ENCODE results near the gene TMC1. TPM values are rescaled to one million over a fixed set of nuclear protein-coding genes. Genes with fewer than 3 reads are reported as not detected.

Gene TMC1
- total and polyA plus RNA-seq, 10 of the 15 experiments (the other 5 are each of a cell fraction or from before 2014, with no cell fraction given) = 0.06 to 0.94 (median 0.40) TPM; not detected in 1

DNA sequence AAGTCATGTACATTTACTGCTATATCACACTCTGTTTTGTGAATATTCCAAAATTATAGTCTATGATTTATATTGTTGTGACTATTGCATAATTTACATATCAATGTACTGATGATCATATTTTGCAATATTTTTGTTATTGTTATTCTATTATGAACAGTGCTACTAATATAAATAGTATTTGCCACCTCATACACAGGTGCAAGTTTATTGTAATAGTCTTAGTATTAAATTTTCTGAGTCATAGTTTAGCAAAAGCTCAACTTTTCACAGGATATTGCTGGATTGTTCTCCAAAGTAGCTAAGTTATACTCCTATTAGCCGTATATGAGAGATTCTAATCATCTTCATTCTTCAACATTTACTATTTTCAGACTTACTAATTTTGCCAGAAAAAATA, 124.7 kb downstream of the TMC1 start:
- in situ Hi-C loops (cut with MboI) = no loop called here
- Histone ChIP-seq H3K27ac (ENCODE audit: control insufficient read depth, insufficient read depth) (no peak overlapping the region), H3K9me3 (replicated peaks; ENCODE audit: control insufficient read depth, insufficient read depth, low read length) (no peaks in the 10 kb centered on the region), H3K4me3 (no peak overlapping the region), H3K4me2 (ENCODE audit: control insufficient read depth, insufficient read depth) (no peak overlapping the region), H3K79me2 (ENCODE audit: control insufficient read depth, insufficient read depth, low read length) (no peaks in the 10 kb centered on the region), H2AFZ (ENCODE audit: control insufficient read depth, low read depth, low read length) (no peak overlapping the region), H3K27me3 (replicated peaks in 1 of 2; ENCODE audit: control insufficient read depth in 2 of 2, insufficient read depth in 2 of 2, low read length in 1 of 2) (no peaks in the 10 kb centered on the region), H4K20me1 (ENCODE audit: control insufficient read depth, insufficient read depth) (no peaks in the 10 kb centered on the region), H3K9ac (ENCODE audit: control insufficient read depth, insufficient read depth, low read length) (no peak overlapping the region), H3K36me3 (ENCODE audit: control insufficient read depth in 2 of 2, insufficient read depth in 2 of 2, low read length in 1 of 2) (no peaks in the 10 kb centered on the region), H3K4me1 (ENCODE audit: control insufficient read depth, insufficient read depth, low read length) (no peaks in the 10 kb centered on the region)
- no peak for ATAC-seq
- ChIA-PET RAD21 (ENCODE audit: unreplicated experiment) (no interaction called here), SMC1A (ENCODE audit: uncharacterized antibody, unreplicated experiment) (interaction anchor here (0.8 to 1.3 kb wide), 3 partner anchors 10 to 363 kb away, joined by 3 to 4 read pairs (median 4); no protein-coding TSS in a partner anchor), POLR2A (no interaction called here), CTCF (no interaction called here)
- WGBS (ENCODE audit: insufficient coverage, insufficient replicate concordance, low lambda C conversion rate, missing lambda C conversion rate) = 0% methylated on average over 1 of the region's 1 CpG
- TF ChIP-seq CREM (IDR thresholded peaks at IDR 0.05; ENCODE audit: low read depth) = no peak
- no peak for TF ChIP-seq RBBP5 (conservative IDR thresholded peaks at IDR 0.05)
- TF ChIP-seq STAT1 (conservative IDR thresholded peaks at IDR 0.05) = no peak
- no peak for TF ChIP-seq SIX5 (IDR thresholded peaks at IDR 0.05; ENCODE audit: low read depth, low read length, severe bottlenecking)
- no peak for TF ChIP-seq RUNX3 (IDR thresholded peaks at IDR 0.05; ENCODE audit: low read length)
- no peak for TF ChIP-seq ZZZ3 (IDR thresholded peaks at IDR 0.05; ENCODE audit: control insufficient read depth, insufficient read length, low read depth)
- TF ChIP-seq ASH2L (IDR thresholded peaks at IDR 0.05; ENCODE audit: borderline replicate concordance, low read depth) = no peak
- TF ChIP-seq TAF1 (IDR thresholded peaks at IDR 0.05; ENCODE audit: borderline replicate concordance, low read depth, low read length) = no peak
- no peak for TF ChIP-seq TCF3 (IDR thresholded peaks at IDR 0.05; ENCODE audit: borderline replicate concordance, insufficient read depth, low read depth, low read length)
- no peak for TF ChIP-seq ZNF217 (IDR thresholded peaks at IDR 0.05)
- no peak for TF ChIP-seq ZSCAN29 (IDR thresholded peaks at IDR 0.05)
- TF ChIP-seq MYC (IDR thresholded peaks at IDR 0.05; ENCODE audit: insufficient read depth, insufficient read length, insufficient replicate concordance, low read length, severe bottlenecking) = no peak
- TF ChIP-seq MEF2A (IDR thresholded peaks at IDR 0.05; ENCODE audit: insufficient read depth, low read depth, low read length) = no peak
- TF ChIP-seq E4F1 (IDR thresholded peaks at IDR 0.05; ENCODE audit: borderline replicate concordance, partially characterized antibody) = no peak
- DNase-seq (ENCODE audit: low read depth, low spot score) = no peak
- intact Hi-C loops (cut with micrococcal nuclease; ENCODE audit: unreplicated experiment) = no loop called here
- FAIRE-seq = no peak
- no TSS peak for BruUV-seq (replicated peaks)

Data from GM12878 (cell line).